Pulmonary artery endothelial cell (primary cell): ENCODE measurements around the gene GPRC6A. TPM values are rescaled to one million over a fixed set of nuclear protein-coding genes. Genes with fewer than 3 reads are reported as not detected.

Experiments
- DNase-seq: peaks from one replicate; pipeline ENCODE4 v3.0.0-alpha.2; 2011; ENCODE audit warnings: low read depth, low spot score
- total RNA-seq: library from RNA; depleted of rRNA; stranded (reverse); fragments of >200 nt; gene quantifications from 2 replicates; pipeline ENCODE4 v1.2.3, GENCODE V29; 2014

GPRC6A gene
- total RNA-seq, 1 donor from 2014 or later = not detected

- DNase-seq = no peak
Measured at GRCh38 chr6:116779573-116780164, 49.2 kb downstream of the GPRC6A start.

GRCh38 chr6:116773886-116774285, 55.0 kb downstream of the GPRC6A start:
- no peak for DNase-seq

- DNase-seq = no peak
Measured at GRCh38 chr6:116772450-116772849, 56.4 kb downstream of the GPRC6A start.

GRCh38 chr6:116767715-116768114, 61.2 kb downstream of the GPRC6A start:
- DNase-seq = no peak

GRCh38 chr6:116766506-116767176, 62.2 kb downstream of the GPRC6A start:
- DNase-seq = no peak

- no peak for DNase-seq
Measured at GRCh38 chr6:116764961-116765841, 63.7 kb downstream of the GPRC6A start, which contains the start of gene FAM162B. Gene FAM162B, minus strand, starts transcription at chr6:116765719. Its CDS starts 143 bp downstream, at chr6:116765576.

GRCh38 chr6:116764629-116764960, 64.3 kb downstream of the GPRC6A start:
- no peak for DNase-seq

GRCh38 chr6:116763906-116764628, 64.8 kb downstream of the GPRC6A start:
- DNase-seq = no peak

GRCh38 chr6:116763048-116763447, 65.8 kb downstream of the GPRC6A start:
- DNase-seq = no peak

GRCh38 chr6:116762235-116762634, 66.6 kb downstream of the GPRC6A start:
- DNase-seq = no peak

- no peak for DNase-seq
Measured at GRCh38 chr6:116761779-116762178, 67.1 kb downstream of the GPRC6A start.

- DNase-seq = no peak
Measured at GRCh38 chr6:116745176-116745575, 83.7 kb downstream of the GPRC6A start.

Other genes with a start within 250 kb of the GPRC6A start
- gene RSPH4A, start 212.6 kb downstream of the GPRC6A start, total RNA-seq = 0.04 and 0.13 TPM in 2 replicates
- gene ZUP1, start 160.3 kb downstream of the GPRC6A start, total RNA-seq = 12.5 and 19.1 TPM in 2 replicates
- gene KPNA5, start 147.9 kb downstream of the GPRC6A start, total RNA-seq = 10.5 and 12.2 TPM in 2 replicates
- 0.07 and 0.35 TPM in 2 replicates for gene FAM162B, start 63.4 kb downstream of the GPRC6A start, total RNA-seq
- gene RFX6, start 48.2 kb upstream of the GPRC6A start, total RNA-seq = not detected in 2 replicates